Central memory CD8-positive, alpha-beta T cell (primary cell): ENCODE results near the gene KIAA1217.

Experiments
- ATAC-seq: fragments of 150-1000 bp; cut with Tn5 transposase; replicated peaks from 2 replicates; pipeline ENCODE4 v1.10.0; 2022; ENCODE audit warnings: mild to moderate bottlenecking, moderate FRiP score, moderate number of reproducible peaks; ENCODE audit not compliant: poor library complexity, severe bottlenecking; ENCODE audit errors: extremely low read depth
- DNase-seq, 2 donors: peaks; one replicate each; pipeline ENCODE4 v3.0.0; 2021; ENCODE audit warnings: low spot score in 2 of 2
- H3K27ac Mint-ChIP-seq: one replicate; pipeline ENCODE4 v1.8.0; 2022; ENCODE audit warnings: low read depth, mild to moderate bottlenecking, moderate library complexity, mixed read lengths
- H3K27me3 Mint-ChIP-seq: one replicate; pipeline ENCODE4 v1.8.0; 2022; ENCODE audit warnings: mixed read lengths
- H3K36me3 Mint-ChIP-seq: one replicate; pipeline ENCODE4 v1.8.0; 2022; ENCODE audit warnings: mild to moderate bottlenecking, moderate library complexity, mixed read lengths; ENCODE audit not compliant: insufficient read depth
- H3K4me1 Mint-ChIP-seq: one replicate; pipeline ENCODE4 v1.8.0; 2022; ENCODE audit warnings: mixed read lengths
- H3K4me3 Mint-ChIP-seq: one replicate; pipeline ENCODE4 v1.8.0; 2022; ENCODE audit warnings: mild to moderate bottlenecking, moderate library complexity, mixed read lengths
- H3K9me3 Mint-ChIP-seq: one replicate; pipeline ENCODE4 v1.8.0; 2022; ENCODE audit warnings: mixed read lengths

KIAA1217 gene

GRCh38 chr10:24446739-24447138 is 237.8 kb downstream of the KIAA1217 start:
- Mint-ChIP-seq H3K4me1 (peaks cover 3% of the 10 kb centered on the region), H3K4me3 (no peak overlapping the region), H3K27ac (no peak overlapping the region), H3K9me3 (no peaks in the 10 kb centered on the region), H3K27me3 (peaks cover 25% of the 10 kb centered on the region), H3K36me3 (no peaks in the 10 kb centered on the region)
- ATAC-seq (no peak), DNase-seq (no peak)

GRCh38 chr10:24448351-24448999 is 239.5 kb downstream of the KIAA1217 start:
- DNase-seq (no peak), ATAC-seq (no peak)
- no peaks in the 10 kb centered on the region for H3K36me3 Mint-ChIP-seq
- peaks cover 6% of the 10 kb centered on the region for H3K4me1 Mint-ChIP-seq
- no peak overlapping the region for H3K27ac Mint-ChIP-seq
- H3K27me3 Mint-ChIP-seq = peaks cover 26% of the 10 kb centered on the region
- H3K9me3 Mint-ChIP-seq = no peaks in the 10 kb centered on the region
- no peak overlapping the region for H3K4me3 Mint-ChIP-seq

GRCh38 chr10:24449321-24449740 is 240.4 kb downstream of the KIAA1217 start:
- Mint-ChIP-seq H3K36me3 (no peaks in the 10 kb centered on the region), H3K27me3 (peaks cover 23% of the 10 kb centered on the region), H3K27ac (no peak overlapping the region), H3K9me3 (no peaks in the 10 kb centered on the region), H3K4me1 (peaks cover 6% of the 10 kb centered on the region), H3K4me3 (no peak overlapping the region)
- no peak for ATAC-seq
- DNase-seq = no peak

GRCh38 chr10:24449769-24450310 is 240.9 kb downstream of the KIAA1217 start:
- Mint-ChIP-seq H3K9me3 (no peaks in the 10 kb centered on the region), H3K27ac (no peak overlapping the region), H3K4me3 (no peak overlapping the region), H3K27me3 (peaks cover 23% of the 10 kb centered on the region), H3K36me3 (no peaks in the 10 kb centered on the region), H3K4me1 (peaks cover 6% of the 10 kb centered on the region)
- DNase-seq (no peak), ATAC-seq (no peak)

- peaks cover 34% of the 10 kb centered on the region for H3K27me3 Mint-ChIP-seq
- ATAC-seq (no peak), DNase-seq (no peak)
- no peak overlapping the region for H3K27ac Mint-ChIP-seq
- H3K36me3 Mint-ChIP-seq = no peaks in the 10 kb centered on the region
- H3K4me3 Mint-ChIP-seq = no peak overlapping the region
- peaks cover 6% of the 10 kb centered on the region for H3K4me1 Mint-ChIP-seq
- H3K9me3 Mint-ChIP-seq = no peaks in the 10 kb centered on the region
Measured at GRCh38 chr10:24451325-24451820, 242.4 kb downstream of the KIAA1217 start.

GRCh38 chr10:24452030-24452429 is 243.1 kb downstream of the KIAA1217 start:
- DNase-seq = no peak
- peaks cover under 1% of the 10 kb centered on the region for H3K36me3 Mint-ChIP-seq
- H3K4me1 Mint-ChIP-seq = peaks cover 6% of the 10 kb centered on the region
- H3K27me3 Mint-ChIP-seq = peaks cover 35% of the 10 kb centered on the region
- no peak overlapping the region for H3K27ac Mint-ChIP-seq
- ATAC-seq = no peak
- H3K9me3 Mint-ChIP-seq = no peaks in the 10 kb centered on the region
- no peak overlapping the region for H3K4me3 Mint-ChIP-seq

- ATAC-seq = no peak
- H3K4me1 Mint-ChIP-seq = peaks cover 6% of the 10 kb centered on the region
- no peaks in the 10 kb centered on the region for H3K9me3 Mint-ChIP-seq
- no peak for DNase-seq
- no peak overlapping the region for H3K4me3 Mint-ChIP-seq
- peaks cover 2% of the 10 kb centered on the region for H3K36me3 Mint-ChIP-seq
- H3K27ac Mint-ChIP-seq = no peak overlapping the region
- peaks cover 40% of the 10 kb centered on the region for H3K27me3 Mint-ChIP-seq
Measured at GRCh38 chr10:24453404-24453830, 244.5 kb downstream of the KIAA1217 start.

GRCh38 chr10:24453973-24454372 is 245.0 kb downstream of the KIAA1217 start:
- Mint-ChIP-seq H3K27me3 (peaks cover 42% of the 10 kb centered on the region), H3K4me1 (peaks cover 6% of the 10 kb centered on the region), H3K9me3 (no peaks in the 10 kb centered on the region), H3K36me3 (peaks cover 2% of the 10 kb centered on the region), H3K27ac (no peak overlapping the region), H3K4me3 (no peak overlapping the region)
- ATAC-seq (no peak), DNase-seq (no peak)

GRCh38 chr10:24455447-24455846 is 246.5 kb downstream of the KIAA1217 start:
- DNase-seq = no peak
- Mint-ChIP-seq H3K27ac (no peak overlapping the region), H3K36me3 (peaks cover 2% of the 10 kb centered on the region), H3K4me3 (no peak overlapping the region), H3K4me1 (peaks cover 6% of the 10 kb centered on the region), H3K27me3 (peaks cover 46% of the 10 kb centered on the region), H3K9me3 (no peaks in the 10 kb centered on the region)
- ATAC-seq = no peak

GRCh38 chr10:24456322-24456721 is 247.4 kb downstream of the KIAA1217 start:
- ATAC-seq (no peak), DNase-seq (no peak)
- Mint-ChIP-seq H3K9me3 (no peaks in the 10 kb centered on the region), H3K4me1 (peaks cover 6% of the 10 kb centered on the region), H3K4me3 (no peak overlapping the region), H3K36me3 (peaks cover 2% of the 10 kb centered on the region), H3K27ac (no peak overlapping the region), H3K27me3 (peaks cover 47% of the 10 kb centered on the region)

- no peaks in the 10 kb centered on the region for H3K4me1 Mint-ChIP-seq
- ATAC-seq (no peak), DNase-seq (no peak)
- H3K27me3 Mint-ChIP-seq = peaks cover 39% of the 10 kb centered on the region
- H3K27ac Mint-ChIP-seq = no peak overlapping the region
- H3K9me3 Mint-ChIP-seq = no peaks in the 10 kb centered on the region
- H3K36me3 Mint-ChIP-seq = peaks cover 2% of the 10 kb centered on the region
- no peak overlapping the region for H3K4me3 Mint-ChIP-seq
Measured at GRCh38 chr10:24457661-24458318, 248.9 kb downstream of the KIAA1217 start.

- H3K27ac Mint-ChIP-seq = no peak overlapping the region
- H3K36me3 Mint-ChIP-seq = peaks cover 2% of the 10 kb centered on the region
- DNase-seq (no peak), ATAC-seq (no peak)
- peaks cover 39% of the 10 kb centered on the region for H3K27me3 Mint-ChIP-seq
- H3K4me3 Mint-ChIP-seq = no peak overlapping the region
- H3K9me3 Mint-ChIP-seq = no peaks in the 10 kb centered on the region
- peaks cover 15% of the 10 kb centered on the region for H3K4me1 Mint-ChIP-seq
Measured at GRCh38 chr10:24459836-24460235, 250.9 kb downstream of the KIAA1217 start.

GRCh38 chr10:24462291-24462813 is 253.4 kb downstream of the KIAA1217 start:
- Mint-ChIP-seq H3K36me3 (no peaks in the 10 kb centered on the region), H3K27me3 (peaks cover 21% of the 10 kb centered on the region), H3K9me3 (no peaks in the 10 kb centered on the region), H3K4me3 (no peak overlapping the region), H3K27ac (no peak overlapping the region), H3K4me1 (peaks cover 16% of the 10 kb centered on the region)
- ATAC-seq (no peak), DNase-seq (no peak)
